Measurements from ENCODE around the gene MCTP1.

Gene MCTP1

DNA sequence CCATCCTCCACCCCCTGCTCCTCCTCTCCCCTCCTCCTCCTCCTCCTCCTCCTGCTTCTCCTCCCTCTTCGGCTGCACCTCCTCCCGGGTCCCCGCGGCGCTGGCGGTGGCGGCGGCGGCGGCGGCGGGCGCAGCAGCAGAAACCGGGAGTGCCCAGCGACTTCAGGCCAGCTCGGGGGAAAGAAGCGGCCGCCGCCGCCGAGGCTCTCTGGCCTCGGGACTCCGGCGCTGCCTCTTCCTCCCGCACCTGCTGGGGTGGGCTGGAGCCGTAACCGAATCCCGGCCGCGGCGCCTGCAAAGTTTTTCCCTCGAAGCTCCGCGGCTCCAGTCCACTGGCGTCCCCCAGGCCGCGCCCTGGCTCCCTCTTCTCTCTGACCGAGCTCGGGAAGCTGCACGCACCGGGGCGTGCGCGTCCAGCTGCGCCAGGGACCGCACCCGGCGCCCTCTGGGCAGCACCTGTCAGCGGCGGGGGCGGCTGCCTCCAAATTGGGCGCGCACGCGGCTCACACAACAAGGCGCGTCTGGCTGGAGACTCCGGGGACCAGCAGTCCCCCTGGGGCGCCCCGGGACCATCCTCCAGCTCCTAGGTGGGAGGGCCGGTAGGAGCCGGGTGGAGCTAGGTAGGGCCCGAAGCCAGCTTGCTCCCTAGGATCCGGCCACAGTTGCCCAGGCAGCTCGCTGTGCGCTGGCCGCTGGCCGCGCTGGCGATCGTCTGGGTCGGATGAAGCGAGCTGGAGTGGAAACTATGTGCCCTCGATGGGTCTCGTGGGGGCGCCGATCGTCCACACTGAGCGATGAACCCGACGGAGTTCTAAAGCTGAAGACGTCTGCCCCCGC lies at the start of gene MCTP1:
TSS of gene MCTP1 (minus strand) at position 523 of the 837 bp plus-strand sequence.
- DNase-seq (ENCODE audit: low spot score), result no peak

DNA sequence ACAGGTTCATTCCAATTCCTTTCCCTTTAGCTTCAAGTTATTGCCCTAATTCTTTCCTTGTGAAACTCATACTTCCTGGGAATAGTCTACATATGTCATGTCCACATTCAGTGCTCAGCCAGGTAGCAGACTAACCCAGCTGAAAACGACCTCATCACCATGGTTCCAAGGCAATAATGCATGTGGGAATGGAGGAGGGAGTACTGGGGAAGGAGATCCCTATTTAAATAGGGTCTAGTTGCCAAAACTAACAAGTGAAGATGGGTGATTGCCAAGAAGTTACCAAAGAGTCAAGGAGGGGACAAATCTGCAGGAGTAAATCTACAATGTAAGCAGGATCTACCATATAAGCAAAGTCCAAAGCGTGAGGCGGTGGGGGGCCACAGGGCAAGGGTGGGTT lies 47.3 kb upstream of the MCTP1 start:
- no peak for DNase-seq (ENCODE audit: low spot score)

GRCh38 chr5:95331358-95331757 lies 46.5 kb upstream of the MCTP1 start:
- DNase-seq (ENCODE audit: low spot score), result no peak

DNA sequence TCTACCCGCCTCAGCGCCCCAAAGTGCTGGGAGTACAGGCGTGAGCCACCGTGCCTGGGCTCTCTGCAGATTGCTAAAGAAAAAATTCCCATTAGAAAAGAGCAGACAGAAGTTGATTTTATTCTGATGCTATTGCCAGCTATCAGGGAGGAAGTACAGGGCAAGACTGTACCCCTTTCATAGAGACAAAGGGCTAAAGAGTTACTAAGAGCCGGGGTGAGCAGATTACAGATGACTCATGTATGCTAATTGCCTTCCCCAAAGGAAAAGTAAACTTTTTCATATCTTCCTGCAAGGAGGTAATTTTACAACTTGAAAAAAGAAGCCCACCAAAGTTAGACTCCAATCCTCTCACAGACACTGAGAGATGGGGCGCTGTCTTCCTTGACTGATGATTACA lies 42.3 kb upstream of the MCTP1 start:
- DNase-seq (ENCODE audit: low spot score), result no peak

- no peak for DNase-seq (ENCODE audit: low spot score)
Observed at GRCh38 chr5:95317687-95318086, 32.8 kb upstream of the MCTP1 start.

DNA sequence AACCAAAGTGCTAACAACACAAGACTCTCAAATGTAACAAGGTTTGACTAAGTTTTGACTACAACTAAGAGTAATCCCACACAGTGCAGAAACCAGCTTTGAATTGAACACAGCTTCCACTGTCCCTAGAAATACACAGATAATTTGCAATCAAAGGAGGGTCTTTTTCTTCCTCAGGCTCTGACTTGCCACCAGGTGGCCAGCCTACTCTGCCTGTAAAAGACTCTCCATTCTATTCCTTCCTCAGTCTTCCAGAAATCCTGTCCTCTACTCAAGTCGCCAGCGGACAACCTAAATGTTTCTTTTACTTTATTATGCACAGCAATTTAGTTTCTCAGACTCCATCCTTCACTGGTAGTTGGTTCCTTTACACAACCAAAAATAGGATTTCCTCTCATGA lies 32.2 kb upstream of the MCTP1 start:
- no peak for DNase-seq (ENCODE audit: low spot score)

DNA sequence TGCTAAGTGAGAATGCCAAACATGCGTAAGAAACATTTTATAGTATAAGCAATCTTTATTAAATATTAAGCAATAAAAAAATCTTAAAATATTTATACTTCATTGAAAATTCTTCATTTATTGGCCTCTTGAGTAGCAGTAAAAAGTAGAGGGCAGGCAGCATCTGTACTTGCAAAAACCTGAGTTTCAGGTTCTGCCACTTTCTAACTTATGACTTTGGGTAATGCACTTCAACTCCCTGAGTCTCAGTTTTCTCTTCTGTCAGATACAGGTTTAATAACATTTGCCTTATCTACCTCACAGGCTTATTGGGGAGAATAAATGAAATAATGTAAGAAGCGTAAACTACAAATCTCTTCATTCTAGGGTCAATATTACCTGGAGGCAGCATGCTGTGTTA lies 19.8 kb upstream of the MCTP1 start:
- no peak for DNase-seq (ENCODE audit: low spot score)

- DNase-seq (ENCODE audit: low spot score), result no peak
Observed at GRCh38 chr5:95298651-95299050, 13.8 kb upstream of the MCTP1 start.

GRCh38 chr5:95296291-95296690 lies 11.4 kb upstream of the MCTP1 start:
- DNase-seq (ENCODE audit: low spot score), result no peak

DNA sequence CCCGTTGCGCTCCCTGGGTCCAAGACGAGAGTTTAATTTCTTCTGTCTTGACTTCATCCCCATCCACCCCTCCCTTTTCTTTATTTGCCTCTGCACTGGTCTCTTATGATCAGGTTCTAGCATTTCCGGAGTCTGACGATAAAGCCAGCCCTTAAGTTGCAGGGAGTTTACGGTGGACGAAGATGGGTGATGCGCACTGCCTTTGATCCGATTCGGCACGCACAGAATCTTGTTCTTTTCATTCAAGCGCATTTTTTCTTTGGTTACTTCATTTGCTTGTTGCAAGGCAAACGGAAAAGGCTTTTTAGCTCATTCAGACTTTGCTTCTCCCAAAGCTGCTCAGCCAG lies 488 bp upstream of the MCTP1 start:
- DNase-seq (ENCODE audit: low spot score), result no peak

DNA sequence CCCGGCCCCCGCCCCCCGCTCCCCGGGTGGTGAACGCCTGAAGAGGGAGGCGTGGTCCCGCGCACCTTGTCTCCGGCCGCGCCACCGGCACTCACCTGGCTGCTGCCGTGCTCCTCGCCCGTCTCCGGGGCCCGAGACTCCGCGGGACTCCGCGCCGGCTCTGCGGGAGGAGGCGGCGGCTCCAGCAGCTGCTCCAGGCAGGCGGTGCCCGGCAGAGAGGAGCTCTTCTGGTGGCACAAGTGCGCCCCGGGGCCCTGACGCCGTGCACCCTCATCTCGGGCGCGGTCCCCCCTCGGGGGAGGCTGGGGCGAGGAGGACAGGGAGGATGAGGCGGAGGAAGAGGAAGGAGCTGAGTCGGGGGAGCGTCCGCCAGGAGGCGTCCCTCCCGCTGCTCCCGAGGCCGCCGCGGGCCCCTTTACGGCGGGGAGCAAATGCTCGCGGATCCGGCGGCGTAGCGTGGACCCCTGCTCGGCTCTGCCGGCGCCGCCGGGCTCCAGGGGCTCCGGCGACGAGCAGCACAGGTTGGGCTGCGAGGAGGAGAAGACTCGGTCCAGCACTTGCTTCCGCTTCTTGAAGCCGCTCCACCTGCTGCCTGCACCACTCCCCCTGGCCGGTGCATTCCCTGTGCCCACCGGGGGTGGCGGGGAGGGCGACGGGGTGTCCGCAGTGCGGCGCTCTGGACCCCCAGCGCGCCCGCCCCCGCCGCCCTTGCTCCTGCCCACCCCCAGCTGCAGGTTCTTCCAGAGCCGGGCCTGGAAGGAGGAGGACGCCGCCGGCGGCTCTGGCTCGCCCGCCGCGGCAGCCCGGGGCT lies 928 bp downstream of the MCTP1 start:
- no peak for DNase-seq (ENCODE audit: low spot score)

- DNase-seq (ENCODE audit: low spot score), result no peak
Observed at GRCh38 chr5:95283022-95283615, 1.8 kb downstream of the MCTP1 start.

GRCh38 chr5:95281226-95281625 lies 3.7 kb downstream of the MCTP1 start:
- no peak for DNase-seq (ENCODE audit: low spot score)

GRCh38 chr5:95280401-95281095 lies 4.3 kb downstream of the MCTP1 start:
- DNase-seq (ENCODE audit: low spot score), result no peak

- no peak for DNase-seq (ENCODE audit: low spot score)
Observed at GRCh38 chr5:95274011-95274410, 10.9 kb downstream of the MCTP1 start.

- DNase-seq (ENCODE audit: low spot score), result no peak
Observed at GRCh38 chr5:95272316-95272929, 12.5 kb downstream of the MCTP1 start.

- DNase-seq (ENCODE audit: low spot score), result no peak
Observed at GRCh38 chr5:95262933-95263660, 21.8 kb downstream of the MCTP1 start.

- DNase-seq (ENCODE audit: low spot score), result no peak
Observed at GRCh38 chr5:95261437-95262175, 23.3 kb downstream of the MCTP1 start.

DNA sequence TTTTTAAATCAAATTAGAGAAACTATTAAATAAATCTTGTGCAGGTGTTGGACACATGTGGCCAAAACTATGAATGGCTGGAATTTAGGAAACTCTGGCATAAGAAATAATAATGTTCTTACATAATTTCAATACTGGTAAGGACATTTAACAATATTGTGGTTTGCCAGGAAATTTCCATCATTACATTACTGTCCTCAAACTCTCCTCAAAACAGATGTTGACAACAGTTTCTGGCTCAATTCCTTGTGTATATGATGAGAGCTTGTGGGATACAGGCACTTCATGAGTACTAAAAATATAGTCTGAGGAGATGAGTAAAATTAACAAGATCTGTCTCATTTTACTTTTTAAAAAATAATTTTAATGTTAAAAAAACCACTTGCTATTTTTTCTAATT lies 27.9 kb downstream of the MCTP1 start:
- no peak for DNase-seq (ENCODE audit: low spot score)

GRCh38 chr5:95256446-95256845 lies 28.4 kb downstream of the MCTP1 start:
- DNase-seq (ENCODE audit: low spot score), result no peak

- no peak for DNase-seq (ENCODE audit: low spot score)
Observed at GRCh38 chr5:95252801-95253200, 32.1 kb downstream of the MCTP1 start.
